A549 (cell line): Measurements from ENCODE around the gene ROCK1.

Source experiments
- BHLHE40 ChIP-seq: IDR thresholded peaks from 2 replicates; pipeline ENCODE4 v1.6.1; 2012; ENCODE audit warnings: low read depth, low read length, inconsistent platforms
- CTCF ChIP-seq: fragments of >200 bp; sonication (Bioruptor Twin); formaldehyde crosslinking; IDR thresholded peaks from 3 replicates; pipeline ENCODE4 v1.5.1; 2016
- MAZ ChIP-seq: fragments of 150-350 bp; IDR thresholded peaks from 2 replicates; pipeline ENCODE4 v1.6.1; 2014; ENCODE audit warnings: antibody characterized with exemption, low read depth, low read length, borderline replicate concordance
- POLR2A ChIP-seq: IDR thresholded peaks from 2 replicates; pipeline ENCODE4 v1.6.1; 2012; ENCODE audit warnings: mild to moderate bottlenecking, low read length
- RCOR1 ChIP-seq: fragments of 150-350 bp; IDR thresholded peaks from 2 replicates; pipeline ENCODE4 v1.6.1; 2014; ENCODE audit warnings: antibody characterized with exemption, low read length, low read depth
- ZNF302 ChIP-seq: fragments of 250-450 bp; sonication (Bioruptor Pico); IDR thresholded peaks from 2 replicates; pipeline ENCODE4 v1.9.0; 2021; ENCODE audit warnings: inconsistent platforms, mild to moderate bottlenecking, moderate library complexity

GRCh38 chr18:21012308-21012707, 99.3 kb downstream of the ROCK1 start:
- no peak for TF ChIP-seq CTCF
- no peak for TF ChIP-seq MAZ
- TF ChIP-seq POLR2A: no peak
- no peak for TF ChIP-seq BHLHE40
- TF ChIP-seq ZNF302 (CRISPR knock-in tag): no peak
- no peak for TF ChIP-seq RCOR1
